NCI-H187 (cell line): ENCODE measurements around the gene FASN.

Experiments used
- DNase-seq, 2 experiments: peaks; one replicate each; lab custom pipeline; 2025; lab: John Stamatoyannopoulos, UW

The FASN gene

DNA sequence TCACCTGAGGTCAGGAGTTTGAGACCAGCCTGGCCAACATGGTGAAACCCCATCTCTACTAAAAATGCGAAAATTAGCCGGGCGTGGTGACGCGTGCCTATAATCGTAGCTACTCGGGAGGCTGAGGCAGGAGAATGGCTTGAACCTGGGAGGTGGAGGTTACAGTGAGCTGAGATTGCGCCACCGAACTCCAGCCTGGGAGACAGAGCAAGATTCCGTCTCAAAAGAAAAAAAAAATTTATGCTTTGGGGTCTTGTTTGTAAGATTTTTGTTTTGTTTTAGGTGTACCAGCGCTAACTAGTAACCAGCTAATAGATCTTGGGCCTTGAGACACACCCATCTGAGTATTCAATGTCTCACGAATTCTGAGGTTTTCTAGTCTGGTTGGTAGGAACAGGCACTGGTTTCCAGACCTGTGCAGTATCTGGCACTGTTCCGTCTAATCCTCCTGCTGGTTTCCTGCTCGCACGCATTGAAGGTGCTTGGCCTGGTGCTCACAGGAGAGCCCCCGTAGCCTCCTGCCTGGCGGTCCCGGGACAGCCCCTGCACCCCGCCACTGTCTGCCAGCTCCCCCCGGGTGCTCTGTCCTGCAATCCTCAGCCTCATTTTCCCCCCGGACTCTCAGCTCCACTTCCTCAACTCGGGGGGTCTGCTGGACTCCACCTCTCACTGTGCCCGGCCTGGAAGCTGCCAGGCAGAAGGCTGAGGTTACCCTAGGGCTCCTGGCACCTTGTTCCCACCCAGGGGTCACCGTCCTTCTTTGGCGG is 21.8 kb downstream of the FASN start:
- DNase-seq, result no peak

DNA sequence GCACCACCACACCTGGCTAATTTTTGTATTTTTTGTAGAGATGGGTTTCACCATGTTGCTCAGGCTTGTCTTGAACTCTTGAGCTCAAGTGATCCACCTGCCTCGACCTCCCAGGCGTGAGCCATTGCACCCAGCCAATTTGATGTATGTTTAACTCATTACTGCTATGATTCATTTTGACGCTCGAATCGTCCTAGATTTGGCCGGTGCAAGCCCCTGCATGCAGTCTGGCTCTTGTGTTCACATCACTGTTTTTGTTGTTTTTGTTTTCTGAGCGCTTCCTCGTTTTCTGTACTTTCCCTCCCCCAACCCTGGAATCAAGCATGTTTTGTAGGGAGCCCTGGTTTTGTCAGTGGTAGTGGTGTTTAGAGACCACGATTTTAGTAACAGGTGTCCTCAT is 24.6 kb downstream of the FASN start:
- DNase-seq, result no peak

DNA sequence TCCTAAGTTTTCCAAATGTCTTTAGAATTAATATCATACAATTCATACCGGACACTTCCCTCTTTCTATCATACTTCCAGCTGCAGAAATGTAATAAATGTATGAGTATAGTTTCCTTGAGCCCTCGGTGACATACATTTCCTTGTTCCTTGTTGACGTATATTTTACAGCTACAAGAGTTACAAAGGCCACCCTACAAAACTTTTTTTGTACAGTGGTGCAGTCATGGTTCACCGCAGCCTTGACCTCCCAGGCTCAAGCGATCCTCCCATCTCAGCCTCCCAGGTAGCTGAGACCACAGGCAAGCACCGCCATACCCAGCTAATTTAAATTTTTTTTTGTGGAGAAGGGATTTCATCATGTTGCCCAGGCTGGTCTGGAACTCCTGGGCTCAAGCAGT is 25.2 kb downstream of the FASN start:
- no peak for DNase-seq

DNA sequence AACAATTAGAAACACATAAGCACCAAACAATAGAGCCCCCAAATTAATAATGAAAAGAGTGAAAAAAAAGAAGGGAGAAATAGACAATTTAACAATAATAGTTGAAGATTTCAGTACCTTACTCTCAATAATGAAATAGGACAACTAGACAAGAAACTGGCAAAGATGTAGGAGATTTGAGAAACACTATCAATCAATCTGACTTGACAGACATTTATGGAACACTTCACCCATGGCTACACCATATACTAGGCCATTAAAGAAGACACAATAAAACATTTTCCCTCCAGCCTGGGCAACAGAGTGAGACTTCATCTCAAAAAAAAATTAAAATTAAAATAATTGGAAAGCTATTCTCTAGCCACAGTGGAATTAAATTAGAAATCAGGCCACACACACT is 27.4 kb downstream of the FASN start:
- no peak for DNase-seq

DNA sequence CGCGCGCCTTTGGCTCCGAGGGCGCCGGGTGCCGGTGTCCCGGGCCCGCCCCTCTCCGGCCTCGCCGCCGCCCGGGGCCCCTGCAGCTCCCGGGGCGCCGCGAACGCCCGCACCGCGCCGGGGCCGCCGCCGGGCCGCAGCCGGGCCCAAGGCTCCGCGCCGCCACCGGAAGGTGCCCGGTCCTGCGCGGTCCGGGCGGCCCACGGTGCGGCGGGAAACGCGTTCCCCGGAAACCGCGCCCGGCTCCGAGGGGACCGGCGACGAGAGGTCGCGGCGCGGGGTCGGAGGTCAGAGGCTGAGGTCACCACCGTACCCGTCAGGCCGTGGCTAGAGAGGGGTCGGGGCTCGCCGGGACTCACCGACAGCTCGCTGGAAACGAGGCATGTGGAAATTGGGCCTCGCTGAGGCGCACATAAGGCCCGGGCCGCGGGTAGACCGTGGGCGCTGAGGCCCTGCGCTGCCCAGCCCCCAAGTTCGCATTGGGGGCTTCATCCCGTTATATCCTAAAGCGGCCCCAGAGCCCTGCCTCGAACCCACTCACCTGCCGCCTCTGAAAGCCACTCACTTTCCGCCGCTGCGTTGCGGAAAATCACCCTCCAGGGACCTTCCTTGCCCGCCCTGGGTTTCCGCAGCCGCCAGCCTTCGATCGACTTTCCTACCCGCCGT is 32.3 kb downstream of the FASN start, which contains the start of gene DUS1L:
Gene DUS1L, minus strand, starts transcription at position 167 of the 666 bp plus-strand sequence. CDS start 745 bp downstream, outside the sequence.
- no peak for DNase-seq

DNA sequence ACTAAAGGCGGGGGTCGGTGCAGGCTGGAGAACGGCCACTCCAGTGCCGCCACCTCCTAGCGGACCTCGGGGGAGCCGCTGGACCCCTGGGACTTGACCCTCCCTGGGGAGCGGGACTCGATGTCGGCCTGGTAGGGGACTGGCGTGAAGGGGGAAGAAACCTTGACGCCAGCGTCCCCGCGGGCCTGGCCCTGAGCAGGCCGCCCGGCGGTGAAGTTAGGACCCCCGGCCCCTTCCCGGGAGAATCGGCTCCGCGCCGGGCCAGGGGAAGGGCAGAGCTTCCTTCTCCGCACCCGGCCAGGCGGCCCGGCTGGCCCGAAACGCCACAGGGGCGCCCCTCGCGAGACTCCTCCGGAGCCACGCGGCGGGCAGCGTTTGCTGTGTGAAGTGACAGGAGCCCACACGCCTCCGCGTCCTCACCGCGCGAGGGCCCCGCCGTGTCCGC is 32.8 kb downstream of the FASN start:
- DNase-seq, result no peak

DNA sequence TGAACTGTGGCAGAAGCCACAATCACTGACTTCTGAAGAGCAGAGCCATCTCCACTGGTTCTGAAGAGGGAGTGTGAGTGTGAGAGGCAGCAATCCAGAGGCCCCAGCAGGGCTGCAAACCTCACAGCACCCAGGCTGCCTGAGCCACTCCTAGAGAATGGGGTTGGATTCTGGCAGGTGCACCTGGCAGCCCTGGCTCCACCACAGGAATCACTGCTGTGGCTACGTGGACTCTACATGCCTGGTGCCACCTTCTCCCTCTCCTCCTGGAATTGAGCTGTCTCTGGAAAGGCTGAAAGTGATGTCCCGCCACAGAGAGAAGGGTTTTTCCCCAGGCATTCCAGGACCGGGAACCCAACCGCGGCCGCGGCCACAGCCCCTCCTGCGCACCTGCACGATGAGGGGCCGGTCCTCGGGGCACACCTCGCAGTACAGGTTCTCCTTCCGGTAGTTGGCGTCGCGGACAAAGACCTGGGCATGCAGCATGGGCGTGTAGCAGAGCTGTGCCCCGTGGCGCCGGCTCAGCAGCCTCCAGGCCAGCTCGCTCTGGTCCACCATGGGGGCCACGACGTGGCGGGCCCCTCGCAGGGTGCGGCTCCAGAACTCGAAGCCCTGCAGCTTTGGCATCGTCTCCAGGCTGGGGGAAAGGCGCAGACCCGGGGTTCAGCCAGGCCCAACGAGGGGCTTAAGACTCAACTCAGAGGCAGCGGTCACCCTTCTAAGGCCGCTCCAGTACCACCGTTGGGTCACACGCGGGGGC is 33.4 kb downstream of the FASN start:
- no peak for DNase-seq

DNA sequence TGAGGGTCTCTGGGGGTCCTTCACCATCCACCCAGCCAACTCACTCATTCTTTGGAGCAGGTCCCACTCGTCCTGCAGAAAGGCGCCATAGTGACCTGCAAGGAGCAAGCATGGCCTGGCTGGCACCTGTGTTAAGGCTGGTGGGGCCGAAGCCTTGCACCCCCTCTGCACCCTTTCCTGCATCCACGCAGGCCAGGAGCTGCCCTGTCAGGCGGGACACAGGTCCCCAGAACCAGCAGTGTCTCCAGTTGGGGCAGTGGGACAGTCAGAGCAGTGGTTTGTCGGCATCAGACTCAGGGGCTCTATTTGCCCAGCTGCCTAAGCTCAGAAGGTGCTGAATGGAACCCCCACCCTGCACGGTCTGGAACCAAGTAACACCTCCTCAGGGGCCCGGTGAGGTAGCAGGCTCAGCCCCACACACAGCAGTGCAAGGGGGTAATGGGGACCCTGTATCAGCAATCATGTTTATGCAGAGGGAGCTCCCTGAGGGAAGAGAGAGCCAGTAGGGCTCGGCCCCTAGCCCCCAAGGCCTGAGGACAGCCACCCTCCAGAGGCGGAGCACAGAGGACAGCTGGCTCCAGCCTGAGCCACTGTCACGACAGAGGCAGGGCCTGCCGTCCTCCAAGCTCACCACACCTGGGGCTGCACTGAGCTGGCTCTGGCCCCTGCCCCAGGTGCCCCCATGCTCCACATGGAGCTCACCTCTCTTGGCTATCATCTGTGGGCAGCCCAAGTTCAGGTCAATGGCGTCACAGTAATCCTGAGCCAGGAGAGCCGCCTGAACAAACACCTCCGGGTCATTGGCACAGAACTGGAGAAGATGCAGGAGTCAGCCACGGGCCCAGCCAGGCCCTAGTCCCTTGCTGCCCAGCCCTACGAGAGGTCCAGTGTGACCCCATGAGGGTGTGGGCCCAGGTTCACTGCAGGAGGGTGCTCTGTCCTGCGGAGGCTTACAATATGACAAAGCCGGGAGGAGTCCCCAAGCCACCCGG is 34.3 kb downstream of the FASN start:
- no peak for DNase-seq

DNA sequence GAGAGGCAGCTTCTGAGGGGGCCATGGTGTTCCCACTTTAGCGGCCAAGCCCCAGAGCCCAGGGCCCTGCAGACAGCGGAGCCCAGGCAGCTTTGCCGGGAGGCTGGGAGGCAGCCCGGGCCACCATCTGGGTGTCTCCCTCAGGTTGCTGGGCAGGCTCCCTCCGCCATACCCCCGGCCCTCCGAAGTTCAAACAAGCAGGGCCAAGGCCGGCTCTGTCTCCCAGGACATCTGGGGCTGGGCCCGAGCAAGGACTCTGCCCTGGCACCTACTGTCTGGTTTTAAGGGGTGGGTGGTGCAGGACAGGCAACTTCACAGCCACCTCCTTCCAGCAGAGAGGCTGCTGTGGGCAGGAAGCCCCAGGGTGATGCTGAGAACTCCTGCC is 35.1 kb downstream of the FASN start:
- DNase-seq, result no peak

DNA sequence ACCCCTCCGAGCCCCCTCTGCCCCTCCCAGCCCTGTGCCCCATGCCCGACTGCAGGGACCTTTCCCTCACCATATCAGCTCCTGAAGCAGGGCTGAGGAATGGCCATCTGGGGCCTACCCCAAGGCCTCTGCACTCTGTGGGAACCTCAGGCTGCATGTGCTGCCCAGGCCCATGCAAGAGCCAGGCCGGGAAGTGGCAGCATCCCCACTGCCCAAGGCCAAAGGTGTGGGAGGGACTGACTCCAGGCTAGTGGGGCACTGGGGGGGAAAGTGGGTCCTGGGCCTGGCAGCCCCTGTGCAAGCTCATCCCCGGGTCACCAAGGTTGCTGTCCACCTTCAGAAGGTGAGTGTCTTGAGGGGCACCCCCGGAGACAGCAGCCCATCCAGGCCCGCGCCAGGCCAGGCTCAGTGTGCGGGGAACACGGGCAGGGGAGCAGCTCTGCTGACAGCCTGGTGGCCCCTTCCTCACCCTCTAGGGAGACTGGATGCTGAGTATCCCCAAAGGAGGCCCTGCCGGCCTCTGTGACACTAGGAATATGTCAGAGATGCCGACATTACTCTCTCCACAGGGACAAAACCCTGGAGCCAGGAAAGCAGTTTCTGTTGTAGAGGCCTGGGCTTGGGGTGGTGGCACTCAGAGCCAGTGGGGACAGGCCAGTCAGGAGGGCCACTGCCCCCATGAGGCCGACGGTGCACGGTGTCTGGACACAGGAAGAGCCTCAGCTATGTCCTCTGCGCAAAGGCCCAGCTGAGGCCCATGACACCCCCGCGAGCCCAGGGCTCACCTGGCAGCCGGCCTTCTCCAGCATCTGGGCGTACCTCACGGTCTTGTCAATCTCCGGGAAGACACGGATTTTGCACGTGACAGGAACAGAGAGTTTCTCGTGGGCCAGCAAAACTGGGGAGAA is 35.7 kb downstream of the FASN start:
- no peak for DNase-seq

DNA sequence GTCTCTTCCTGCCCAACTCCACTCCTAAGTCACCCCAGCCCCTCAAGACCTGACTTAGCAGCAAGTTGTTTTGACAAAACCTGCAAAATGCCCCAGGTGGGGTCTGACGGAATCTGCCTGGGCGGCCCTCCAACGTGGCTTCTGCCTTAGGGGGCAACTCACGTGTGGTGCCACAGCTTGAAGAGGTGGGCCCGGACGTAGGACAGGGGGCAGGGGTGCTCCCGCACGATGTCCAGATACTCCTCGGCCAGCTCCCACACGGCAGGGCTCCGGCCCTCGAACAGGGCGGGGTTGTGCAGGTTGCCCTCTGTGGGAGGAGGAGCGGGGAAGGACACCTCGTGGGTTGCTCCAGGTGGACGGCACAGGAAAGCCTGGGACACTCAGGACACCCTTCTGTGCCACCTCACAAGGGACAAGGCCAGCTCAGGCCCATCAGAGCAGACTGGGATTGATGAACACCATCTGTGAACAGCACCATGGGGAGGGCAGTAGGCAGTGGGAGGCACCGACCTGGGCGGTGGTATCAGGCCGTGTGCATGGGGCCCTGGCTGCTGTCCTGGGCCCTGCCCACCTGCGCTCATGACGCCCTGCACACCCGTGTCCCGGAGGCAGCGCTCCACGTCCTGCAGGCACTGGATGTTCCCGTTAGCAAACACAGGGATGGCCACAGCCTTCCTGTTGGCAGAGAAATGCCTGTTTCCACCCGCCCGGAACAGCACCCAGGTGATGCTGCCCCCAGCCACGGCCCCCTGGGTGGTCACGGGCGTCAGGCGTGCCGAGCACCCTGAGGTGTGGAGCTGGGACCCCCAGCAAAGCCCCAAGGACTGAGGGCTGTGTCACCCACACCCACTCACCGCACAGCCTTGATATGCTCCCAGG is 36.8 kb downstream of the FASN start:
- no peak for DNase-seq

DNA sequence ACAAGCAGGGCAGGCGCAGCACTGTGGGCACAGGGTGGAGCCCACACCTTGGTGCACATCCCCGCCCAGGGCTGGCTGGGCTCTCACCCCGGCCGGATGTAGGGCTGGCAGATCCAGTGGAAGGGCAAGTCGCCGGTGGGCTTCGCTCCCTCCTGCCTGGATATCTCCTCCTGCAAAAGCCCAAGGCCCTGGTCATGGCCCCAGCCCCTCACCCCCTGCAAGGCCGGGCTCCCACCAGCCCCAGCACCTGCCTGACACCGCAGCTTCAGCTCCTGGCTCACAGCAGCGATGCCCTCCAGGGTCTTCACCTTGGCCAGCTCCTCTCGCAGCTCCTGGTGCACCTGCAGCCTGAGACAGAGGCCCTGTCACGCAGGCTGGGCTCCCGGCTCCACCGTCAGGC is 37.4 kb downstream of the FASN start:
- DNase-seq, result no peak

DNA sequence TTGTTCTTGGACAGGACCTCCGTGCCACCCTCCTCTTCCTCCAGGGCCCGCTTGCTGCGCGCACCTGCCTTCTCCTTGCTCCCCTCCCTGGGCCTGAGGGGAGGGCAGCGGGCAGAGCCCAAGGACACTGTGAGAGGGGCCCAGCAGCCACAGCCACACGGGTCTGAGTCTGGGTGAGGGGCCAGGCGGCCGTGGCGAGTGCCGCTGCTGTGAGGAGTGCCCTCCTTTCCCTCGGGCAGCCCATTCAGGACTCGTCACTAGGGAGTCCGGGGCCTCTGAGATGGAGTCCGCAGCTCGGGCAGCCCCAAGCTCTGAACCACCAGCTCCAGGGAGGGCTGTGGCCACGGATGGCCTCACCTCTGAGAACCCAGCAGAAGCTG is 38.0 kb downstream of the FASN start:
- DNase-seq, result no peak

DNA sequence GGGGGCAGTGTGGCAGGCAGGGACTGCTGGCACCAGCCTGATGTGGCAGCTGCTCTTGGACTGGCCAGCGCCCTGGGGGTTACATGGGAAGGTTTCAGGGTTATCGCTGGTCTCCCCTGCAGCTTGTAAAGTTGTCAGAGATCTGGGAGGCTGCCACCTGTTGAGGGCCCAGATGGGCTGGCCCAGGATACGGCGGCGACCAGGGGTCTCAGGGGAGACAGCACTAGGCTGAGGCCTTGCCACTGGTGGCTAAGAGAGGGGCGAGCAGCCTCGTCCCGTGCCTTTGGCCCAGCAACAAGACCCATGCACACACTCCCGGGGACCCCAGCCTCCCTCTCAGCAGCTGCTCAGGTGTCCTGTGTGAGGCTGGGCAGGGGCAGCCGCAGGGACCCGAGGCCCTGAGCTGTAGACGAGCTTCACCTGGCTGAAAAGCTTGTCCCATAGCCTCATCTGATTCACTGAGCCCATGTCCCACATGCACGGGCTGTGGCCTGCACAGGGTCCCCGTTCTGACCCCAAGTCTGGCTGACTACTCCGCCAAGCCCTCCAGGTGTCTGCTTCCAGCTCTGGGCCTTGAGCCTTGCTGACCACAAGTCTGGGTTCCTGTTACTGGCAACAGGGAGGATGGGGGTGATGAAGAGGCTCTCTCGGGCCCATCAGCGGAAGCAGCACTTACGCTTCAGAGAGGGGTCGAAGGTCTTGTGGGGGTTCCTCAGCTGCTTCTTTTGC is 38.6 kb downstream of the FASN start:
- DNase-seq, result no peak

DNA sequence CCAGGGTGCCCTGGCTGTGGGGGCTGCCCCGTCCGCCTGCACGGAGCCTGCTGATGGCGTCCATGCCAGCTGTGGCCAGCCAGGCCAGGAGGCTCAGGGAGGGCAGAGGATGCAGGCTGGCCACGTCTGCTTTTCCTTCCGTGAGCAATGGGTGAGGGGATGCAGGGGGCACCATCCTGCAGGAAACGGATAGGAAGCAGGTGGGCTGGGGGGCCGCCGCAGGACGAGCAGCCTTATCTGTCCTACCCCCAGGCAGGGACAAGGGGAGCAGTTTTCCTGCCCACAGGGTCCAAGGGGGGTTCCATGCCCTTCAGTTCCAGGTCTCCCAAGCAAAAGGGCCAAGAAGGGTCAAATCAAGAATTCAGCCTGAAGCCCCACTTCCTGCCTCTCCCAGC is 39.2 kb downstream of the FASN start:
- no peak for DNase-seq

DNA sequence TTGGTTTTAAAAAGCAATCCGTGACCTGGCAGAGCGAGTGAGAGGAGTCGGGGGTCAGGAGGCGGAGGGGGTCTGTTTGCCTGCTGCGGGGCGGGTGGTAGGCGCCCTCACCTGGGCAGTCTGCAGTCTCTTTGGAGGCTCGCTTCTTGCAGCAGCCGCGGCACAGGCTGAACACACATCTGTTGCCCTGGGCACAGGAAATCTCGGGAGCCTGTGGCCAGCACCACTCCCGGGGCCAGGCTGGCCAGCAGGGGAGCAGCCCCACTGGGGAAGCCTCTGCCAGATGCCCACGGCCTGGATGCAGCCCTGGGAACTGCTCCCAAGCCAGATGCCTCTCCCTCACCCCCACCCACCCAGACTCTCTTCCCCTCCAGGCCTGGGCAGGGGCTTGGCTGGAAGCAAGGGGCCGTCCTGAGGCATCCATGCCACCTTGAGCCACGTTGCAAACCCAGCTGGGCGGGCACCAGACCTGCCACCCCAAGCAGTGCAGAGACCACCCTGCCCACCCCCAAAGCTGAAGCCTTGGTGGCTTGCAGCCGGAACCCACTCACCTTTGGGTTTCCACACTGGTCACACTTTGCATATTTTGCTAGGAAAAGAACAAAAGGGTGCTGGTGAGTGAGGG is 39.7 kb downstream of the FASN start:
- no peak for DNase-seq

DNA sequence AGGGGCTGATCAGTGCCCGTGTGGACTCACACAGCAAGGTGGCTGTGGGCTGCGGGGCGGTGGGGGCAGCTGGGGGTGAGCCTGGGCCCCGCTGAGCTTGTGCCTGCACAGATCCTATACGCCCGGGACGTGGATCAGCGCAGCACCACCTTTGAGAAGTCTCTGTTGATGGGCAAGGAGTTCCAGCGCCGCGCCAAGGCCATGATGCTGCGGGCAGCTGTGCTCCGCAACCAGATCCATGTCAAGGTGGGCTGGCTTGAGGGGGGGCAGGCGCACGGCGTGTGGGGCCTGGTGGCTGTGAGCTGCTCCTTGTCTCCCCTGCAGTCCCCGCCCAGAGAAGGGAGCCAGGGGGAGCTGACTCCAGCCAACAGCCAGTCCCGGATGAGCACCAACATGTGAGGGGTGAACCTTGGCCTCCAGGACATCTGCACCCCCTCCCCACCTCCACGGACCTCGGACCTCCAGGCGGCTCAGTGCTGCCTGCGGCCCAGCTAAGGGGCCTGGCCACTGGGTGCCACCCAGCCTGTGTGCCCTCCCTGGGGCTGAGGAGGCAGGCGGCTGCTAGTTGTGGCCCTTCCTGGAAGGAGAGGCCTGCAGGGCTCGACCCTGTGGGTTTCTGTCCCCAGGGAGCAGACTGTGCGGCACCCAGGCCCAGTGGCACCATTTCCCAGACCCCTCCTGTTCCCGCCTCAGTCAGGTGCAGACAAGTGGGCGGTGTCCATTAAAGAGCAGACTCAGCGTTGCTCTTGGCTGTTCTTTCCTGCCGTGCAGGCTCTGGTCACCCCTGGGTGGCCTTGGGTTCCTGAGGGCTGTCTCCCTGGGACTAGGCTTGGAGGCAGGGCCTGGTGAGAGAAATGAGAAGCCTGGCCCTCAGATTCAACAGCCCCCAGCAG is 41.1 kb downstream of the FASN start:
- no peak for DNase-seq
